Right ventricle myocardium superior (tissue), 1 donor: Measurements from ENCODE around the gene URGCP. TPM values are rescaled to one million over a fixed set of nuclear protein-coding genes. Genes with fewer than 3 reads are reported as not detected.

Experiments used
- ATAC-seq: fragments of 200-7000 bp; cut with Tn5 transposase; one replicate; pipeline ENCODE4 v1.9.1; 2020; ENCODE audit warnings: mild to moderate bottlenecking; ENCODE audit not compliant: poor library complexity
- DNase-seq: peaks from one replicate; pipeline ENCODE4 v3.0.0-alpha.2; 2020
- intact Hi-C: fragments of 100-400 bp; cut with DNase I; formaldehyde crosslinking; loops from one replicate; pipeline ENCODE4 v1.11.2; 2022
- long read RNA-seq: library from polyadenylated mRNA; unstranded; transcript quantifications from one replicate; pipeline ENCODE4 v2.0.0, GENCODE V29; 2021
- total RNA-seq: library from RNA; stranded (reverse); fragmentation: NEBNext Ultra II Directional; extraction: Animal tissue kit (Norgen Biotek cat#: 25700); gene quantifications from one replicate; pipeline ENCODE4 v1.2.1, GENCODE V29; 2021
- donor health status: DM: no; HTN: yes; CAD: no; lungs with severe emphysema.

URGCP gene, protein sequence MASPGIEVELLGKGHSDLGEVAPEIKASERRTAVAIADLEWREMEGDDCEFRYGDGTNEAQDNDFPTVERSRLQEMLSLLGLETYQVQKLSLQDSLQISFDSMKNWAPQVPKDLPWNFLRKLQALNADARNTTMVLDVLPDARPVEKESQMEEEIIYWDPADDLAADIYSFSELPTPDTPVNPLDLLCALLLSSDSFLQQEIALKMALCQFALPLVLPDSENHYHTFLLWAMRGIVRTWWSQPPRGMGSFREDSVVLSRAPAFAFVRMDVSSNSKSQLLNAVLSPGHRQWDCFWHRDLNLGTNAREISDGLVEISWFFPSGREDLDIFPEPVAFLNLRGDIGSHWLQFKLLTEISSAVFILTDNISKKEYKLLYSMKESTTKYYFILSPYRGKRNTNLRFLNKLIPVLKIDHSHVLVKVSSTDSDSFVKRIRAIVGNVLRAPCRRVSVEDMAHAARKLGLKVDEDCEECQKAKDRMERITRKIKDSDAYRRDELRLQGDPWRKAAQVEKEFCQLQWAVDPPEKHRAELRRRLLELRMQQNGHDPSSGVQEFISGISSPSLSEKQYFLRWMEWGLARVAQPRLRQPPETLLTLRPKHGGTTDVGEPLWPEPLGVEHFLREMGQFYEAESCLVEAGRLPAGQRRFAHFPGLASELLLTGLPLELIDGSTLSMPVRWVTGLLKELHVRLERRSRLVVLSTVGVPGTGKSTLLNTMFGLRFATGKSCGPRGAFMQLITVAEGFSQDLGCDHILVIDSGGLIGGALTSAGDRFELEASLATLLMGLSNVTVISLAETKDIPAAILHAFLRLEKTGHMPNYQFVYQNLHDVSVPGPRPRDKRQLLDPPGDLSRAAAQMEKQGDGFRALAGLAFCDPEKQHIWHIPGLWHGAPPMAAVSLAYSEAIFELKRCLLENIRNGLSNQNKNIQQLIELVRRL
- total RNA-seq, result 43.4 TPM
- long read RNA-seq, full-length matches to known transcripts, result 108 of 161 reads
- long read RNA-seq, partial matches to known transcripts, result 0 of 161 reads
- long read RNA-seq, other reads (novel, unspliced or antisense), result 53 of 161 reads

DNA sequence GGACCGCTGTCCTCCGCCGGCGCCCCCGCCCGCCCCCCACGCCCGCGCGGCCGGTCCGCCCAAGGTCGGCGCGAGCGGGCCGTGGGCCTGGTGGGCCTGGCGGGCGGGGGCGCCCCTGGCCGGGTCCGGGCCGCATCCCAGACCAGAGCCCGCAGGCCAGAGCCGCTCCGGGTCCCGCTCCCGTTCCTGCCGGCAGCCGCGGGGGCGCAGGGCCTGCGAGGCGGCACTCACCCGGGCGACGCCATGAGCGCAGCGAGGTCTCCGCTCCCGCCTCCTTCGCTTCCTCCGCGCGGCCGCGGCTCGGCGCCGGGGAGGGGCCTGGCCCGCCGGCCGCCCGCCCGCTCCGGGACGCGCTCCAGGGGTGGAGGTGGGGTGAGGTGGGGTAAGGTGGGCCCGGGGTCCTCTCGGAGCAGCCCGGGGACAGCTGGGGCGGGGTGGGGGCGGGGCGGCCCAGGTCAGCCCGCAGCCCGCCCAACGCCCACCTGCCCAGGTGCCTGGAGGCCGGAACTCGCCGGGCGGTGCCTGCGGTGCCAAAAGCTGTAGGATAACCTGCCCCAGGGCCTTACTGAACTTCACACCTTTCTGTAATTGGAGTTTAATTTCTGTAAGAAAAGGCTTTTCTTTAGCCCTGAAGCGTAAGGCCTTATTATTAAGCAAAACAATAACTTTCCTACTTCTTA, at the start of gene URGCP:
URGCP (minus strand) TSS at position 266 of the 680 bp plus-strand sequence; CDS start at position 245, 21 bp downstream.
- ATAC-seq (peak; percentile 89), DNase-seq (peak; percentile 74)
- intact Hi-C loops, result no loop called here

DNA sequence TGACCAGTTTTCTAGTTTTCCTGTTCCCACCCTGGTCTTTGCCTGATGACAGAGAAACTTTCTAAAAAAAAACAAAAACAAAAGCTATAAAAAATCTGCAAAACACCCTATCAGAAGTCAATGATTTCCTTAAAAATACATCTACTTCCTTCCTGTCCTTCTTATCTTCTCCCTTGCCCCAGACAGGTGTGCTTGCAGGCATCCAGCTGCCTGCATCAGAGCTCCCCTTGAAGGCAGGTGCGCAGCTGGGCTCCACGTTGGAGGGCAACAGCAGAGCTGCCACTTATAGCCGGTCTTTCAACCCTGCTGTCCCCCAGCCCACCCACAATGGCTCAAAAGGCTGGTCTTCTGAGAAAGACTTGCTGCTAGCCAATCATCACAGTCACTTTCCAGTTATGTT, 49.6 kb upstream of the URGCP start:
- intact Hi-C loops, result no loop called here
- ATAC-seq, result no peak
- no peak for DNase-seq

DNA sequence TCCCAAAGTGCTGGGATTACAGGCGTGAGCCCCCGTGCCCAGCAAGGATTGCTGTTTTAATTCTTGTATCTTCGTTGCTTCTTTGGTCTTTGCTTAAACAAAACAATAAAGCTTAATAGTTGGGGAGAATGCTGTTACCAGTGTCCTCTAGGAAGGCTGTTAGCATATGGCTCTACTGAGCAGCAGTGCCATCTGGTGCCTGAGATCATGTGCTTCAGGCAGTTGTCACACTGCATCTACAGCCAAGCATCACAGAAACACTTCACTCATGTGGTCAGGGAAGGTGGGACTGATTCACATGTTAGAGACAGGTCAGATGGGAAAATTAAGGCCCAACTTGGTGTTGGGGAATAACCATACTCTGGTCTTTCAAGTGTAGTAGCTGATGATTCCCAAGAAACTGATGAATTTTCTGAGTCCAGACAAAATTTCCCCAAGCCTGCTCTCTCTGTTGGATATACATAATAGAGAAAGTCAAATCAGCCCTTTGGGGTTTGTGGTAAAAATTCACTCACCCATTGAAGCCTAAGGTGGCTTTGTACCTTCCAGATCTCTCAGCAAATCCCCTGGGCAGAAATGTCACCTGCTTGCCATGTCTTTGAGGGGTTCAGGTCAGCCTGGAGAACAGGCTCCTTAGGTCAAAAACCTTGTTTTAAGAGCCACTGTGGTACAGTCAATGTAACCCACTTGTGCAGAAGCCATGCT, 48.3 kb upstream of the URGCP start:
- peak; percentile 64 for ATAC-seq
- intact Hi-C loops, result no loop called here
- DNase-seq, result no peak

DNA sequence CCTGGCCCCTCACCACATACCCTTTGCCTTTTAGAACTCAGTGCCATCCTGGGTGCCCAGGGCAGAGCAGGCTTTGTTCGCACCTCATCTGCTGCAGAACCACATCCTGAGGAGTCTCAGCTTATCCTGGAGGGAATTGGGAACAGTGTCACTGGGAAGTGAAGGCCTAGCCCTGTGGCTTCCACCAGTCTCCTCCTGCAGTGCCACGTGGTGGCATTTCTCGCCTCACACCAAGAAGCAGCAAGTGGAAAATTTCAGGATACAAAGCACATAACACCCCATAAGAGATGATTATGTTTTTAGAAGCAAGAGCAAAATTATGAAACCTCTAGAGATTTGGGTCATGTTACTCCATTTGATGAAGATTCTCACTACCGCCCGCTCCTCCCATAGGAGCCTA, 46.7 kb upstream of the URGCP start:
- intact Hi-C loops, result no loop called here
- ATAC-seq, result no peak
- no peak for DNase-seq

DNA sequence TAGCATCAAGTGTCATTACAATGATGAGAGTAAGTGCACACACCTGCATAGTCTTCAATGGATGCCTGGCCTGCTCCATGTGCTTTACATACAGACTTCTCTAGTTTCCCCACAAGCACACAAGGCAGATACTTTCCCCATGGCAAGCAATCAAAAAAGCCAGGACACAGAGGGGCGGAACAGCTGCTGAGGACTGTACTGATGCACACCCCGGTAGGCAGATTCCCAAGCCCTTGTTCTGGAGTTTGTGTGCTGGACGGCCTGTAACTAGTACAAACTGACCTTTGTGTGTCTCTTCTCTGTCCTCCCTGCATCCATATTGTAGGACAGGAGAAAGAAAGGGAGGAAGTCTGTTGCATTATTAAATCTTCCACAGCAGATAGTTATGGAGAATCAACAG, 45.6 kb upstream of the URGCP start:
- DNase-seq (no peak), ATAC-seq (no peak)
- intact Hi-C loops, result no loop called here

DNA sequence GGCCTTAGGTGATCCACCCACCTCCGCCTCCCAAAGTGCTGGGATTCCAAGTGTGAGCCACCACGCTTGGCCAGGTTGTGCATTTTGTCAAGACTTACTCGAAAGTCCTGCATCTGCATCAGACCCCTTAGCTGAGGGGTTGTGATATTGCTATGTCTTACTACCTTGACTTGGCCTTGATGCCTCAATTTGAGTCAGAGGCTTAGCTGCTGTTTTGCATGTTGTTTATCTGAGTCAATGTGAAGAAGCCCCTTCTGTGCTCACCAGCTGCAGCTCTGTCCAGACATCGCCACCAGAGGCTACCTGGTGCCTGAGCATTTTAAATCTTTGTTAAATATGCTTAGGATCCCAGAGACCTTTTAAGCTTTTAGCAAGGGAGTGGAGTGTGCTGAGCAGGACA, 37.9 kb upstream of the URGCP start:
- no peak for DNase-seq
- intact Hi-C loops, result no loop called here
- ATAC-seq, result no peak

DNA sequence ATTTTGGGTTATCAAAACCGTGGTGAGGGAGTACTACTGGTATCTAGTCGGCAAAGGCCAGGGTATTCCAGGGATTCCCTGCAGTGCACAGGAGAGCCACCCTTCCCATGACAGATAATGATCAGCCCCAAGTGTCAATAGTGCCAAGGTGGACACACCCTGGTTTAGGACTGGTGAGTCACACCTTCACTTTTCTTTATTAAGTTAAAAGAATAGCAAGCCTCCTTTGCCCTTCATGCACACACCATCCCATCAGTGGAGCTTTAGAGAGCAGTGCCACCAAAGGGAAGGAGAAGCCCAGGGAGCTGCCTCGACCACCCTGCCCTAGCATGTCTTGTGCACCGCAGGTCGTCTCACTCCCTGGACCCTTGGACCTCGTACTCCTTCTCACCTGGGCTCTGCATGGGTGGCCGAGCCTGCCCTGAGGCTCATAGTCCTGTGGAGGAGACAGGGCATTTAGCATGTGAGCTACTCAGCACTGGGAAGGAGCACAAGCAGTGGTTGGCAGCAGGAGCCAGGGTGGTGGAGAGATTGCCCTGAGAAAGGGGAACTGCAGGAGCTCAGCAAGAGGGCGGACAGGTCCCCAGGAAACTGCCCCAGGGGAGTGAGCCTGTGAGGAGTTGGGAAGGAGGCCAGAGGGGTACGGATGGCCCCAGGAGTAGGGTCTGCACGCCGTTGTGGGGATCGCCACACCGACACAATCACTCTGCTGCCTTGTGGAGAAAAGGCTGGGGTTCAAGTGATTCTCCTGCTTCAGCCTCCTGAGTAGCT, 37.2 kb upstream of the URGCP start:
- ATAC-seq, result peak; percentile 15
- intact Hi-C loops, result no loop called here
- no peak for DNase-seq

DNA sequence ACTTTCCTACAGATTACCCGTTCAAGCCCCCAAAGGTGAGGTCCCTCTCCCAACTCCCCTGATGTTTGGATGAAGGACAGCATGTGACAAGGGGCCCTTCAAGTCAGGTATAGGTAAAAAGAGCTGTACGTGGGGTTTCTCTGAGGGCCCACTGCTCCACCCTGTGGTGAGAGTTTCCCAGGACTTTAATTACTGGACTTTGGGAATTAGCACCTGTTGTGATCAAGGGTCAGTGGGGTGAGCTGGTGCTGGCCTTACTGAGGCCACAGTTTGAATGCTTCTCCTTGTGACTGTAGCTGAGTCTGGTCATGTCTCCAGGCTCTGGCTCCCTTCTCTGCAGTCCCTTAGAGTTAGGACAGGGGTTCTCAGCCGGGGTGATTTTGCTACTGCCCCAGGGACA, 36.6 kb upstream of the URGCP start:
- intact Hi-C loops, result no loop called here

DNA sequence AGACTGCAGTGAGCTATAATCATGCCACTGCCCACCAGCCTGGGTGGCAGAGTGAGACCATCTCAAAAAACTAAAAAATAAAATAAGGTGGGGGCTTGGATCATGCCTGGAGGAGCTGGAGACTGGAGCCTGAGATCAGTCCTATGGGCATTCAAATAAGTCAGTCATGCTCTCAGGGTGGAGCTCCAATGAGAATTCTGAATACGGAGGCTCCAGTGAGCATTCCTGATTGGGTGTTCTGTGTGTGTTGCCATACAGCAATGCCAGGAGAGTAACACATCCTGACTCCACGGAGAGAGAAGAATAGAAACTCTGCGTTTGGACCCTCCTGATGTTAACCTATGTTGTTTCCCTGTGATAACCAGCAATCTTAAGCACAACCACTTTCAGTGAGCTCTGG, 35.9 kb upstream of the URGCP start:
- DNase-seq (no peak), ATAC-seq (no peak)
- intact Hi-C loops, result no loop called here

More for the DNA sequence above, 36.6 kb upstream of the URGCP start:
- ATAC-seq (peak; percentile 22), DNase-seq (no peak)

DNA sequence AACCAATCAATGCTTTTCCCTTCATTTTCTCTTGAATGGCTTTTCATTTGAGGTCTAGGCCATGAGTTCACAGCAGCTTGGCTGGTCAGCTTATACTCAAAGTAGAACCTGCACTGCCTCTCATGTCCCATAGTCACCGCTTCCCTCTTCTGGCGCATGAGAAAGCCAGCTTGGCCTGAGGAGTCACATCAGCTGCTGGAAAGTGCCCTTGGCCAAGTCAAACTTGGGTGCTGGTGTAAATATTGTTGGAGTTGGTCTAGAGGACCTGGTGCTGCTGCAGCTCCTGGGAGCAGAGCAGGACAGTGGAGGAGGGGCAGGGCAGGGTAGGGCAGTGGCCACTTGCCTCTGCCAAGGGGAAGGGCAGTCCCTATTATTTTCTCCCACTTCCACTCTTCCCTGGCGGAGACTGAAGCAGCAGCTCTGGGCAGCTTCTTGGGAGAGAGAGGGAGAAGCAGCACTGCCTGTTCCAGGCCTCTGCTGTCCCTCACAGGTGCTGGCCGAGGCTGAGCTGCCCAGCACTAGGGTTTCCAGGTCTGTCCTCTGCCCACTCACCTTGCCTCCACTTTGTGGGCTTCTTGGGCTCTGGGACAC, 32.6 kb upstream of the URGCP start:
- intact Hi-C loops, result no loop called here
- DNase-seq, result no peak
- no peak for ATAC-seq

DNA sequence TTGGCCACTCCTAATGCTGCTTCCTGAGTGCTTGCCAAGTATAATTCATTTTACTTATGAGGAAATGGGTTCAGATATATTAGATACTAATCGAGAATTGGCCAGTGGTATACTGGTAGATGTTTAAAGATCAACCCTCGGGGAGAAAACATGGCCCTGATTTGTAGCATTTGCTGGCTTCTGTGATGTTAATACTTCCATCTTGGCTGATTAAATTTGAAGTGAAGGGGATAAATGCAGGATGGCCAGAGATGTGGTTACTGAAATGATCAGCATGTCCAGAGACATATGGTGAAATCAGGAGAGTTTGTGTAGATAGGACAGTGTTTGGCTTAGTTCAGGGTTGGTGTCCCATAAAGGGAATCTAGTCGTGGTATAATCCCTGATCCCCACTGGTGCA, 31.0 kb upstream of the URGCP start:
- no peak for ATAC-seq
- intact Hi-C loops, result no loop called here
- no peak for DNase-seq

DNA sequence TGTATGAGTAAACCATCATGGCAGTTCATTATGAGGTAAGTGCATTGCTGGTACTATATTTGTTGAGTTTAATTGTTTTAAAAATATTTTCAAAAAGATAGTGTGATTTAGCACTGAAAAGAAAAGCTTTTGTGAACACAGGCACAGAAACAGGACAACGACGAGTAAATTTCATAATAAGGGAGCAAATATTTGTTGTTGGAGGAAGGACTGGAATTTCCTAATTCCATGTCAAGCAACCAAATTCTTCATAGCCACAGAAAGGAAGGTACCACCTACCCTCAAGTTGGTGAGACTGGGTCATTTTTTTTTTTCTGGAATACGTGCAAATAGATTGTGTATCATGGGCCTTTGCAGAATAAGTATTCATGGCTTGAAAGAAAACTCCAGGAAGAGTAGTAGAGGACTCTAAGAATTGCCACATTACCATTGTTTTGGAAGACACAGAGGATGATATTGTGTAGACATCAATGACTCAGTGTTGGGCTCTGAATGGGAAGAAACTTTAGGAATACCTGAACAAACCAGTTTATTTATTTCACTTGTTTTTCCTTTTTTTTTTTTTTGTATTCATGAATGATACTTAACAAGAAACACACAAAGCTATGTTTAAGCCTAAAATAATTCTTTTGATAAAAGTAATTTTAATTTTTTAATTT, 27.6 kb upstream of the URGCP start:
- ATAC-seq (no peak), DNase-seq (no peak)
- intact Hi-C loops, result no loop called here

DNA sequence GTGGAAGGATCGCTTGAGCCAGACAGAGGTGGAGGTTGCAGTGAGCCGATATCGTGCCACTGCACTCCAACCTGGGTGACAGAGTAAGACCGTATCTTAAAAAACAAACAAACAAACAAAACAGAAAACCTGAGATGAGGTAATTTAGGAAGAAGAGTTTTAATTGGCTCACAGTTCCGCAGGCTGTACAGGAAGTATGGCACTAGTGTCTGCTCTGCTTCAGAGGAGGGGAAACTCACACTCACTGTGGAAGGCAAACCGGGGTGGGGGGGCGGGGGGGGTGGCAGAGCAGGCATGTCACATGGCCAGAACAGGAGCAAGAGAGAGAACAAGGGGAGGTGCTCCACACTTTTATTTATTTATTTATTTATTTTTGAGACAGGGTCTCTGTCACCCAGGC, 24.9 kb upstream of the URGCP start:
- intact Hi-C loops, result no loop called here
- no peak for DNase-seq
- ATAC-seq, result no peak

DNA sequence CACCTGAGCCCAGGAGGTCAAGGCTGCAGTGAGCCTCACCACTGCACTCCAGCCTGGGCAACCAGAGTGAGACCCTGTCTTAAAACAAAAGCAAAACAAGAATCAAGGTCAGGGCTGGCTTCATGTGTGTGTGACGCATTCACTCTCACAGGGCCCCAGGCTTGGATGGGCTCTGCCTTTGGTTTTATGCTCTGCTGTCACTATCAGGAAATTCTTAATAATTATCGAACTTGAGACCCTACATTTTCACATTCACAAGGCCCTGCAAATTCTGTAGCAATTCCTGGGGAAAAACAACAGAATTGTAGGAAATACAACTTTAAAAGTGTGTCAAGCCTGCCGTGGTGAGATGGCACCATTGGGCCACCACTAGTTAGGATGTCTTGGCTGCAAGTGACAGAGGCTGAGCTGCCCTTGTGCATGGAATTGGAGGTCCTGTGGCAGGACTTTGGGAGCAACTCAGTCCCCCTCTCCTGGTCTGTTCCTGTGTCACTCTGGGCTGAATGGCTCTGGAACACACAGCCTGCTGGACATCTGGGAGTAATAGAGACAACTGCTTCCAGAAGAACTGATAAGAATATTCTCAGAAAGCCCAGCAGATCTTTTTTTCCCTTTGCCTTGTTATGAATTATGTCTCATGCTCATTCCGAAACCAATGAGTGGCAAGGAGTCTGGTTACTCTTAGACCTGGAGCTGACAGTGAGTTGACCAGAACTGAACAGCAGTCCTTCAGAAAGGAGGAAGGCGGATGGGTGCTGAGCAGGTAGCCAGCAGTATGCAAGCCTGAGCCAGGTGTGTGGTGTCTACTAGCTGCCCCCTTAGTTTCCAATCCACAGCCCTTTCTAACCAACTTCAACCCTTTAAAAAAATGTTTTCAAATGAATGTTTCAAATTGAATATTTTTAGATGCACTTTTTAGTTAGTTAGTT, 23.4 kb upstream of the URGCP start:
- intact Hi-C loops, result no loop called here
- ATAC-seq (no peak), DNase-seq (no peak)

DNA sequence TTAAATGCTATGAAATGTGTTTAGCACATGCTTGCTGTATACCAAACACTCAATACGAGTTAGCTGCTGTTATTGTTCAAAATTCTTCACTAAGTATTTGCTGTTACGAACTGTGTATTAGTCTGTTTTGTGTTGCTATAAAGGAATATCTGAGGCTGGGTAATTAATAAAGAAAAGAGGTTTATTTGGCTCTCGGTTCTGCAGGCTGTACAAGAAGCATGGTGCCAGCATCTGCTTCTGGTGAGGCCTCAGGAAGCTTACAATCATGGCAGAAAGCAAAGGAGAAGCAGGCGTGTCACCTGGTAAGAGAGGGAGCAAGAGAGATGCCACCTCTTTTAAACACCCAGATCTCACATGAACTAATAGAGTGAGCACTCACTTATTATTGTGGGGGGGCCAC, 21.4 kb upstream of the URGCP start:
- intact Hi-C loops, result no loop called here
- ATAC-seq (no peak), DNase-seq (no peak)

DNA sequence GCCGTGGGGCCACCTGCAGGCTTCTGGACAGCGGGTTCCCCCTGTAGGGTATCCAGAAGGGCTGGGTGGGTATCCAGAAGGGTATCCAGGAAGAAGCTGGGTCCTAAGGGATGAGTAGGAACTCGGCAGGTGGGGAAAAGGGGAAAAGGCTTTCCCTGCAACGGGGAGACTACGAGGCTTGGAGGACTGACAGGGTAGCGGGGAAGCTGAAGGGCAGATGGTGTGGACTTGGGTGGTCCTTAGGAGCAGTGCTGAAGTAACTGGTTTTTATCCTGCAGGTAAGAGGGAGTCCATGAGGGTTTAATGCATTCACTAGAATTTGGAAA, 20.4 kb upstream of the URGCP start:
- ATAC-seq (peak; percentile 31), DNase-seq (no peak)
- intact Hi-C loops, result no loop called here
